GM10248 (cell line): Measurements from ENCODE around the gene S100P.
"Not testable (repeated sequence)": the region's sequence is repeated elsewhere in the genome, so short reads cannot be mapped to it uniquely, and the experiment has no call there.

Experiments used
- CTCF ChIA-PET: fragments of 300-600 bp; sonication (Branson Sonifier 250); formaldehyde crosslinking; extraction: SDS; loops from one replicate; lab custom pipeline; 2021; ENCODE audit warnings: antibody characterized with exemption; lab: Yijun Ruan, JAX
- POLR2A ChIA-PET: fragments of 350-650 bp; sonication (Branson Sonifier 250); formaldehyde crosslinking; extraction: SDS; loops from one replicate; lab custom pipeline; 2020; ENCODE audit warnings: antibody characterized with exemption; lab: Yijun Ruan, JAX
- DNase-seq: peaks from one replicate; pipeline ENCODE4 v3.0.0; 2012; ENCODE audit errors: extremely low spot score
- TF ChIP-seq, protein P1 (sequence below): IDR thresholded peaks from 2 replicates; pipeline ENCODE4 v1.5.1; 2012; ENCODE audit warnings: mild to moderate bottlenecking, low read depth; ENCODE audit errors: extremely low read depth, missing control alignments, control extremely low read depth

The S100P gene

DNA sequence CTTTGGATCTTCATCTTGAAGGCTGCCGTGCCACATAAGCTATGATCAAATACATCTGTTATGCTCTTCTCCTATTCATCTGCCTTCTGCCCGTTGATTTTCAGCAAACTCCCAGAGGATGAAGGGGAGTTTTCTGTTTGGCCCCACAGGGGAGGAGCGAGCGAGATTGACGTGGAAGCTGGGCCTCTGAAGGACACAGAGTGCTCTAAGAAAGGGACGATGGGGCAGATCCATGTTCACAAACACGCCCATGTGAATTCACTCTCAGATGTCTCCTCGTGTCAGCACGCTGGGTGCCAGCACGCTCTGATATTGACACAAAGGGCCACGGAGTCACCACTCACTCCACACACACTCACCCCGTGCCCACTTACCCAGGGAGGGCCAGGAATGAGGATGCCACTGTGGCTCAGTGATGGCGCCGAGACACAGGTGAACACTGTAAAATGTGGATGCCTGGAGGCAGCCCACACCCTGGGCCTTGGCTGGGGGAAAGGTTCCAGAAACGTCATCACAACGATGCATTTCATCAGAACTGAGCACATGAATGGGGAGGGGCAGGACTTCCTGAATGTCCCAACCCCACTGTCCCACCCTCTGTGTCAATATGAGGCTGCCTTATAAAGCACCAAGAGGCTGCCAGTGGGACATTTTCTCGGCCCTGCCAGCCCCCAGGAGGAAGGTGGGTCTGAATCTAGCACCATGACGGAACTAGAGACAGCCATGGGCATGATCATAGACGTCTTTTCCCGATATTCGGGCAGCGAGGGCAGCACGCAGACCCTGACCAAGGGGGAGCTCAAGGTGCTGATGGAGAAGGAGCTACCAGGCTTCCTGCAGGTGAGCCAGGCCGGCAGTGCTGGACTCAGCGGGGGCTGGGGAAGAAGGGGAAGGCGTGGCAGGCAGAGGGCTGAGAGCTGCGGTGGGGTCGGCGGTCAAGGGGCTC lies at the start of gene S100P:
Gene S100P (plus strand): TSS at position 648 of the 946 bp plus-strand sequence. CDS start 55 bp downstream, at position 703.
- DNase-seq: no peak
- CTCF ChIA-PET: interaction anchor here (1.0 to 1.3 kb wide), 2 partner anchors 8 to 15 kb away, joined by 4 read pairs; no protein-coding TSS in a partner anchor
- POLR2A ChIA-PET: no interaction called here
- TF ChIP-seq, protein P1, sequence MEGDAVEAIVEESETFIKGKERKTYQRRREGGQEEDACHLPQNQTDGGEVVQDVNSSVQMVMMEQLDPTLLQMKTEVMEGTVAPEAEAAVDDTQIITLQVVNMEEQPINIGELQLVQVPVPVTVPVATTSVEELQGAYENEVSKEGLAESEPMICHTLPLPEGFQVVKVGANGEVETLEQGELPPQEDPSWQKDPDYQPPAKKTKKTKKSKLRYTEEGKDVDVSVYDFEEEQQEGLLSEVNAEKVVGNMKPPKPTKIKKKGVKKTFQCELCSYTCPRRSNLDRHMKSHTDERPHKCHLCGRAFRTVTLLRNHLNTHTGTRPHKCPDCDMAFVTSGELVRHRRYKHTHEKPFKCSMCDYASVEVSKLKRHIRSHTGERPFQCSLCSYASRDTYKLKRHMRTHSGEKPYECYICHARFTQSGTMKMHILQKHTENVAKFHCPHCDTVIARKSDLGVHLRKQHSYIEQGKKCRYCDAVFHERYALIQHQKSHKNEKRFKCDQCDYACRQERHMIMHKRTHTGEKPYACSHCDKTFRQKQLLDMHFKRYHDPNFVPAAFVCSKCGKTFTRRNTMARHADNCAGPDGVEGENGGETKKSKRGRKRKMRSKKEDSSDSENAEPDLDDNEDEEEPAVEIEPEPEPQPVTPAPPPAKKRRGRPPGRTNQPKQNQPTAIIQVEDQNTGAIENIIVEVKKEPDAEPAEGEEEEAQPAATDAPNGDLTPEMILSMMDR: no peak

DNA sequence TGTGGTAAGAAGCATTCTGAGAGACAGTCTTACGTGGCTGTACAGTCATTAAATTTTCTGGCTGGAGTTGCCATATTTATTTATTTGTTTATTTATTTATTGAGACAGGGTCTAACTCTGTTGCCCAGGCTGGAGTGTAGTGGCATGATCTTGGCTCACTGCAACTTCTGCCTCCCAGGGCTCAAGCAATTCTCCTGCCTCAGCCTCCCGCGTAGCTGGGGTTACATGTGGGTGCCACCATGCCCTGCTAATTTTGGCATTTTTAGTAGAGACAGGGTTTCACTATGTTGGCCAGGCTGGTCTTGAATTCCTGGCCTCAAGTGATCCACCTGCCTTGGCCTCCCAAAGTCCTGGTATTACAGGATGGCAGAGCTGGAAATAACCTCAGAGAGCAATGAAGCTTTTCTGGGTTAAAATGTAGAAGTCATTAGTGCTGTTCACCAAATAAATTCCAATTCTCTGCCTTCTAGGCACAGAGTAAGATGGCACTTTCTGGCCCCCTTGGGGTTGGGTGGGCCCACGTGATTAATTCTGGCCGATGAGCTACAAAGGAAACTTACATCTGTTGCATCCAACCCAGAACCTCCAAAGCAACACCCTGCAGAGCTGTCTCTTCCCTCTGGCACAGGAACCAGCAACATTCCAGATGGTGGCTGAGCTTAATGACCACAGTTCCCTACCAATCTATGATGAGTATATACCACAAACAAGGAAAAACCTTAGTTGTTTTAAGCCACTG lies 48.7 kb upstream of the S100P start:
- CTCF ChIA-PET: interaction anchor here (0.8 kb wide), 1 partner anchor 9 kb away, joined by 3 read pairs; no protein-coding TSS in a partner anchor
- TF ChIP-seq, protein P1: no peak
- no peak for DNase-seq
- POLR2A ChIA-PET: no interaction called here

DNA sequence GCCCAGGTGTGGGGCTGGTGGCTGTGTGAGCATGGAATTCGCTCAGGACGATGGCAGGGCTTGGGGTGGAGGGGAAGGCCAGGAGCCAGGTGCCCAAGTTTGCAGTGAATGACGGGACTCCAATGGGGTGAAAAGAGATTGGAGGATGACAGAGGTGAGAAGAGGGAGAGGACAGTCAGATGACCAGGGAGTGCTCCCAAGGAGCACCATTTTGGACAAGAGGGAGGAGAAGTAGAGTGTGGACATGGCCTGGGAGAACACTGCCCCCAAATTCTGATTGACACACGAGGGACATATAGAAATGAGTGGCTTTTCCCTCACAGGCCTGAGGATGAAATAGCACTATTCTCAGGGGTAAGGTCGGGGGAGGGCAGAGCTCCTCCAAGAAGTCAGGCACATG lies 46.5 kb upstream of the S100P start:
- ChIA-PET POLR2A (interaction anchor here (1.0 kb wide), 1 partner anchor 26 kb away, joined by 6 read pairs; no protein-coding TSS in a partner anchor), CTCF (no interaction called here)
- TF ChIP-seq, protein P1: no peak
- DNase-seq: no peak

DNA sequence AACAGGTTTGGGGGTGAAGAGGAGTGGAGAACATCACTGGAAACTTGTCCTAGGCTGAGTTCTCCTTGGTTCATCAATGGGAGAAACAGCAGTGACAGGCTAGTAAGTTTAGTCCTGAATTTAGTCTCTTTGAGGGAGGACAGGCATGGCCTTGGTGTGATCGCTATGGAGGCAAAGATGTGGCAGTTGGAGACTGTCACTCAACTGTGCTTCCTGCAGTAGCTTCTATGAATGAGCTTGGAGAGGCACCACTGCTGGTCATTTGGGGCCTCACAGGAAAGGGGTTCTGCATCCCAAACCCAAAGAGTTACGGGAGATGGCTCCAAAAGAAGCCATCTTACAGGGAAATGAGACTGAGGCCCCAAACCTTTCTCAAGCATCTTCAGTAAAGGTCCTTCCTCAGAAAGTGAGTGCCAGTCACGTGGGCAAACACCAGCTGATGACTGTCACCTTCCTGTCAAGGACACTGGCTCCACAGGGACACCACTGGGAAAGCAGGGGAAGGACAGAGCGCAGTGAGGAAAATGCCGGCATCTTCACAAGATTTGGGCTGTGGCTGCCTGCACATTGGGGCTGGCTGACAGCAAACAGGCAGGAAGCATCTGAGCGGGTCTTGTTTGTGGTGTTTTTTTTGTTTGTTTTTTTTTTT lies 46.0 kb upstream of the S100P start:
- TF ChIP-seq, protein P1: no peak
- POLR2A ChIA-PET: interaction anchor here (1.0 kb wide), 1 partner anchor 26 kb away, joined by 6 read pairs; no protein-coding TSS in a partner anchor
- CTCF ChIA-PET: no interaction called here
- no peak for DNase-seq

DNA sequence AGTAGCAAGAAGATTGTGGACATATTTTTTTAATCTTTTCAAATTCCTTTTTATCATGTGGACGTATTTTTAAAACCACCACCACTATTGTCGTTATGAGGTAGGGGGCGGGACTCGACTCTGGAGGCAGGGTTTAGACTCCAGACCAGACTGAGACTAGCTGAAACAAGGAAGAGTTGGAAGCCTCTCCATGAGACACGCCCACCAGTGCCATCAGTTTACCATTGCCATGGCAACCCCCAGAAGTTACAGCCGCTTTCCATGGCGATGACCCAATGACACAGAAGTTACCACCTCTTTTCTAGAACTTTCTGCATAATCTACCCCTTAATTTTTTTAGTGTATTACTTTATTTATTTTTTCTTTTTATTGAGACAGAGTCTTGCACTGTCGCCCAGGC lies 44.5 kb upstream of the S100P start:
- POLR2A ChIA-PET: no interaction called here
- TF ChIP-seq, protein P1: no peak
- CTCF ChIA-PET: no interaction called here
- no peak for DNase-seq

DNA sequence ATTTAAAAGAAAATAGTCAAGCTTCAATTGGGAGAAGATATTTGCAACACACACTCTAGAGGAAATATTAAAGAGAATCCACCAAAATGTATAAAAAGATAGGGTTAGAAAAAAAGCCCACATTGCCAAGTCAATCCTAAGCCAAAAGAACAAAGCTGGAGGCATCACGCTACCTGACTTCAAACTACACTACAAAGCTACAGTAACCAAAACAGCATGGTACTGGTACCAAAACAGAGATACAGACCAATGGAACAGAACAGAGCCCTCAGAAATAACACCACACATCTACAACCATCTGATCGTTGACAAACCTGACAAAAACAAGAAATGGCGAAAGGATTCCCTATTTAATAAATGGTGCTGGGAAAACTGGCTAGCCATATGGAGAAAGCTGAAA lies 39.5 kb upstream of the S100P start:
- DNase-seq, POLR2A ChIA-PET: not testable (repeated sequence)
- CTCF ChIA-PET: interaction anchor here (1.0 to 1.3 kb wide), 4 partner anchors 8 to 66 kb away, joined by 3 to 4 read pairs (median 4); no protein-coding TSS in a partner anchor

DNA sequence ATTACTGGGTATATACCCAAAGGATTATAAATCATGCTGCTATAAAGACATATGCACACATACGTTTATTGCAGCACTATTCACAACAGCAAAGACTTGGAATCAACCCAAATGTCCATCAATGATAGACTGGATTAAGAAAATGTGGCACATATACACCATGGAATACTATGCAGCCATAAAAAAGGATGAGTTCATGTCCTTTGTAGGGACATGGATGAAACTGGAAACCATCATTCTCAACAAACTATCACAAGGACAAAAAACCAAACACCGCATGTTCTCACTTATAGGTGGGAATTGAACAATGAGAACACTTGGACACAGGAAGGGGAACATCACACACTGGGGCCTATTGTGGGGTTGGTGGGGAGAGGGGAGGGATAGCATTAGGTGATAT lies 38.4 kb upstream of the S100P start:
- CTCF ChIA-PET: interaction anchor here (1.0 kb wide), 1 partner anchor 218 kb away, joined by 3 read pairs; no protein-coding TSS in a partner anchor
- POLR2A ChIA-PET, DNase-seq: not testable (repeated sequence)
